ENCODE measurements around the gene OPN1SW.

The OPN1SW gene

GRCh38 chr7:128733278-128733645, 42.3 kb downstream of the OPN1SW start:
- no peak for DNase-seq
- Mint-ChIP-seq H3K9me3 (no peaks in the 10 kb centered on the region), H3K27ac (no peak overlapping the region), H3K4me3 (no peak overlapping the region), H3K27me3 (peaks cover 8% of the 10 kb centered on the region), H3K4me1 (no peaks in the 10 kb centered on the region)
- no peak for ATAC-seq

GRCh38 chr7:128732521-128733277, 42.9 kb downstream of the OPN1SW start:
- DNase-seq = no peak
- H3K4me3 Mint-ChIP-seq = no peak overlapping the region
- H3K9me3 Mint-ChIP-seq = no peaks in the 10 kb centered on the region
- no peak for ATAC-seq
- no peaks in the 10 kb centered on the region for H3K4me1 Mint-ChIP-seq
- H3K27ac Mint-ChIP-seq = no peak overlapping the region
- peaks cover 8% of the 10 kb centered on the region for H3K27me3 Mint-ChIP-seq

GRCh38 chr7:128731184-128731583, 44.4 kb downstream of the OPN1SW start:
- no peak for DNase-seq
- Mint-ChIP-seq H3K9me3 (no peaks in the 10 kb centered on the region), H3K4me1 (no peaks in the 10 kb centered on the region), H3K4me3 (no peak overlapping the region), H3K27ac (no peak overlapping the region), H3K27me3 (peaks cover 21% of the 10 kb centered on the region)
- no peak for ATAC-seq

- DNase-seq (no peak), ATAC-seq (no peak)
- Mint-ChIP-seq H3K4me1 (no peaks in the 10 kb centered on the region), H3K9me3 (no peaks in the 10 kb centered on the region), H3K4me3 (no peak overlapping the region), H3K27ac (no peak overlapping the region), H3K27me3 (peaks cover 35% of the 10 kb centered on the region)
Measured at GRCh38 chr7:128729494-128729893, 46.1 kb downstream of the OPN1SW start.

GRCh38 chr7:128728598-128728997, 47.0 kb downstream of the OPN1SW start:
- ATAC-seq (no peak), DNase-seq (no peak)
- Mint-ChIP-seq H3K27me3 (peaks cover 40% of the 10 kb centered on the region), H3K4me3 (no peak overlapping the region), H3K9me3 (no peaks in the 10 kb centered on the region), H3K4me1 (no peaks in the 10 kb centered on the region), H3K27ac (no peak overlapping the region)

- Mint-ChIP-seq H3K4me3 (no peak overlapping the region), H3K9me3 (no peaks in the 10 kb centered on the region), H3K27me3 (peaks cover 40% of the 10 kb centered on the region), H3K27ac (no peak overlapping the region), H3K4me1 (no peaks in the 10 kb centered on the region)
- no peak for ATAC-seq
- no peak for DNase-seq
Measured at GRCh38 chr7:128727239-128727638, 48.4 kb downstream of the OPN1SW start.

GRCh38 chr7:128726737-128727072, 48.9 kb downstream of the OPN1SW start:
- no peaks in the 10 kb centered on the region for H3K9me3 Mint-ChIP-seq
- peaks cover 40% of the 10 kb centered on the region for H3K27me3 Mint-ChIP-seq
- no peaks in the 10 kb centered on the region for H3K4me1 Mint-ChIP-seq
- DNase-seq (no peak), ATAC-seq (no peak)
- H3K4me3 Mint-ChIP-seq = no peak overlapping the region
- no peak overlapping the region for H3K27ac Mint-ChIP-seq

- Mint-ChIP-seq H3K4me1 (no peaks in the 10 kb centered on the region), H3K27ac (no peak overlapping the region), H3K27me3 (peaks cover 37% of the 10 kb centered on the region), H3K9me3 (no peaks in the 10 kb centered on the region), H3K4me3 (no peak overlapping the region)
- no peak for ATAC-seq
- no peak for DNase-seq
Measured at GRCh38 chr7:128726059-128726736, 49.4 kb downstream of the OPN1SW start.

GRCh38 chr7:128725531-128725930, 50.1 kb downstream of the OPN1SW start:
- no peak for DNase-seq
- Mint-ChIP-seq H3K27ac (no peak overlapping the region), H3K27me3 (peaks cover 33% of the 10 kb centered on the region), H3K4me3 (no peak overlapping the region), H3K9me3 (no peaks in the 10 kb centered on the region), H3K4me1 (no peaks in the 10 kb centered on the region)
- no peak for ATAC-seq

GRCh38 chr7:128724743-128725142, 50.9 kb downstream of the OPN1SW start:
- ATAC-seq (no peak), DNase-seq (no peak)
- no peaks in the 10 kb centered on the region for H3K4me1 Mint-ChIP-seq
- H3K27me3 Mint-ChIP-seq = peaks cover 33% of the 10 kb centered on the region
- H3K4me3 Mint-ChIP-seq = no peak overlapping the region
- H3K27ac Mint-ChIP-seq = no peak overlapping the region
- H3K9me3 Mint-ChIP-seq = no peaks in the 10 kb centered on the region

All from stimulated activated naive CD8-positive, alpha-beta T cell treated with anti-CD3 and anti-CD28 coated beads, Interleukin-15, amount 100 ng/mL, for 72 hours (primary cell).